ENCODE measurements around the gene ABCC11.
A peak's percentile ranks its signal among the peaks of the same experiment; 100 is the strongest.

ABCC11 gene

GRCh38 chr16:48132696-48133095 lies 114.6 kb downstream of the ABCC11 start:
- no peak for DNase-seq (ENCODE audit: low spot score)

DNA sequence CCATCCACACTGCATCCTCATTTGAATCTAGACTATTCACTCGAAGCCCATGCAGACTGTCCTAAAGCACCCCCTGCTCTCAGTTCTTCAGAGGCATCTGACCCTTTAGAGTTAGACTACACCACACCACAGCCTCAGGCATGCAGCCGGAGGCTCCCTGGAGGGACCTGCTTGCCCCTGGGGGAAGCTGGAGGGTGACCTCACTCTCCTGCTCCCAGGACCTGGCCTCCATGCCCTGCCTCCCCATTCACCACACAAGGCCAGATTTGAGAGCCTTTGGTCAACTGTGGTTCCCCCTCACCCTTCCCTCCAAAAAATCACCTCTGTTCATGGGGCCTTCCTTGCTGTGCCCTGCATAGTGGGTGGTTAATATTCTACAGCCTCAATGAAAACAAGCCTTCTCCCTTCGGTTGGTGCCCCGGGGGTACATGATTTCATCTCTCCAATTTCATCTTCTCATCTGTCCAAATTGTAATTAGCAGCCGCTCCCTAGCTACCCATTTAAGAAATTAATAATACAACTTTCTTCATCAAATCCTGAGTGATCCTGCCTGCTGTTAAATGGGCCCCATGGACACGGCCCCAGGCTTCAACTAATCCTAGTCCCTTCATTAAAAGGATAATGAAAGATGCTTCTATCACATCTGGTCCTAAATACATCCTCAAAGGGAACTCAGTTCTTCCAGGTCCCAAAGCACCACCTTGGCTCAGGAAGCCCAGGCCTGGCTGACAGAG lies 116.0 kb downstream of the ABCC11 start:
- DNase-seq (ENCODE audit: low spot score) = no peak

DNA sequence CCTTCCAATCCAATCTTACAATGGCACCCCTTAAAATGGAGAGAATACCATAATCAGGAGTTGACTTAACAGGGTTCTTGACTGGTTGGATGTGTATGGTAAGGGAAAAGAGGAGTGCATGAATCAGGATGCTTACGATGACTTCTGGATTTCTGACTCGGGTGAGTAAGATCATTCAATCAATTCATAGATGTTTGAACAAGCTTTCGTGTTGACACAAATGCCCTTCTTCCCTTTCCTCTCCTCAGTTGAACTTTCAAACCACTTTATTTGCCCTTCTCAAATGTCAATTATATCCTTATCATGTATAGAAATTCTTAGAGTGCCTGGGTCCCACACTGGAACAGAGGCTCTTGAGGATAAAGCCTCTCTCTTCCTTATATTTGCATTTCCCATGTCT lies 117.4 kb downstream of the ABCC11 start:
- no peak for DNase-seq (ENCODE audit: low spot score)

- no peak for DNase-seq (ENCODE audit: low spot score)
Observed at GRCh38 chr16:48128769-48129168, 118.6 kb downstream of the ABCC11 start.

- no peak for DNase-seq (ENCODE audit: low spot score)
Observed at GRCh38 chr16:48126801-48127644, 120.3 kb downstream of the ABCC11 start.

- DNase-seq (ENCODE audit: low spot score) = no peak
Observed at GRCh38 chr16:48125888-48126287, 121.5 kb downstream of the ABCC11 start.

DNA sequence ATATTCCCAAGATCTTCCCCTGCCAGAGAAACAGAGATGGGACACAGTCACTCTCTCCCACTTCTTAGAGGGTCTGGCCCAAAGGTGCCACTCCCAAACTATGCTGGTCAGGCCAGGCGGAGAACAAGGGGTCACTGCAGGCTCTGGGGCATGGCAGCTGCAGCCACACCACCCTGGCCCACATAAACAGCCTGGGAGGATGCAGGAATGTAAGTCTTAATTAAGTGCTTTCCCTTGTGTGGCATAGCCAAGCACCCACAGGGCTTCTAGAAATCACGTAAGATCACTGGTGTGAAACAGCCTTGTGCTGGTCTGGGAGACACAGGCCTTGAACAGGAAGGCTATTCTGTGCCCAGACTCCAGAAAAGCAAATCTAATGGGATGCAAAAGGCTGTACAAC lies 123.1 kb downstream of the ABCC11 start:
- DNase-seq (ENCODE audit: low spot score) = no peak

GRCh38 chr16:48123104-48123788 lies 124.1 kb downstream of the ABCC11 start:
- DNase-seq (ENCODE audit: low spot score) = no peak

GRCh38 chr16:48121276-48121675 lies 126.1 kb downstream of the ABCC11 start:
- peak; percentile 72 for DNase-seq (ENCODE audit: low spot score)

GRCh38 chr16:48118841-48119240 lies 128.5 kb downstream of the ABCC11 start:
- no peak for DNase-seq (ENCODE audit: low spot score)

DNA sequence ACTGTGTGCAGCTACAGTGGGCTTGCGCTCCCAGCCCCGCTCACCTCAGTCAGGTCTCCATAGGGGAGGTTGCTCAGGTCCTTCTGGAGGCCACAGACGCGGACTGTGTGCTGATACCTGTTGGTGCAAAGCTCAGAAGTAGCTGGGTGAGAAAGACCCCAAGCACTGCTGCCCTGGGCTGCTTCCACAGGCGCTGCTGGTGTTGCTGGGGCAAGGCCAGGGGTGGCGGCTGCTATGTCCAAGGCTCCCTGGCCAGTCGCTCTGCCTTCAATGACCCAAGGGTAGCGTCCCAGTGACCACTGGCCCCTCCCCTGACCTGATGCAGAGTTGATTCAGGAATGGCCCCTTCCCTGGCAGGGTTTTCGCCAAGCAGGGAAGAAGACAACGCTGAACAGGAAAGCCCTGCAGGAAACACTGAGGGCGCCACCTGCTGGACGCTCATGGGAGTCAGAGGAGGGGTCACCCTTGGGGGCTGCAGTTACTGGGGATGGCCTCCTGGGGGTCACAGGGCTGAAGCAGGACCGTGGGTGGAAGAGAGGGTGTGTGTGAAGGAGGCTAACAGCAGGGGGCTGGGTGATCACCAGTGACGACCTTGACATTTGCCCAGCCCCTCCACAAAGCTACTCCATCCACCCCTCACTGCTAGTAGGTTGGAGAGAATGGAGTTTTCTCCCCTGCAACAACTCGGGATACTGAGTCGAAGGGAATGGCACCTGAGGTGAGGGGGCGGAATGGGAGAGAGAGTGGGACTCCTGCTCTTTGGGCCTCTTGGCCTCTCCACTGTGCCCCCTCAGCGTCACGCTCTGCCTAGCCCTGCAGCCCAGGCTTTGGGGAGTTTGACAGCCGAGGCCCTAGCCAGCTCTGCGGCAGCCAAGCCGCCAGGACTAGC lies 129.9 kb downstream of the ABCC11 start:
- DNase-seq (ENCODE audit: low spot score) = peak; percentile 54
